HEK293 (cell line): Measurements from ENCODE around the gene AFF3.

Source experiments
- CTCF ChIA-PET: fragments of 350-600 bp; formaldehyde crosslinking; extraction: SDS; loops from one replicate; lab custom pipeline; 2021; ENCODE audit warnings: antibody characterized with exemption; lab: Yijun Ruan, JAX
- POLR2A ChIA-PET: fragments of 300-600 bp; formaldehyde crosslinking; extraction: SDS; loops from one replicate; lab custom pipeline; 2020; ENCODE audit warnings: antibody characterized with exemption, inconsistent platforms; lab: Yijun Ruan, JAX
- H3K27ac ChIP-seq: fragments of 200-500 bp; sonication (Bioruptor generic); 2 replicates; pipeline ENCODE4 v1.5.1; 2014; ENCODE audit warnings: low read depth, low read length, control low read depth, inconsistent platforms; ENCODE audit errors: extremely low read depth
- H3K36me3 ChIP-seq, 2 experiments: fragments of 200-500 bp in 1 of 2; sonication (Bioruptor generic) in 1 of 2; 1 replicate in 1 of 2; 2 replicates in 1 of 2; pipeline ENCODE4 v1.5.1; 2014 to 2017; ENCODE audit warnings: inconsistent platforms in 2 of 2, low read length in 2 of 2; ENCODE audit not compliant: control insufficient read depth in 2 of 2, insufficient read depth in 1 of 2
- H3K4me1 ChIP-seq: fragments of 200-500 bp; sonication (Bioruptor generic); 2 replicates; pipeline ENCODE4 v1.5.1; 2014; ENCODE audit warnings: mild to moderate bottlenecking, low read length, inconsistent platforms; ENCODE audit not compliant: control insufficient read depth, insufficient read depth
- H3K4me3 ChIP-seq: 2 replicates; pipeline ENCODE4 v1.5.1; 2011; ENCODE audit warnings: low read depth, mild to moderate bottlenecking, control low read depth, low read length, moderate library complexity
- H3K9me3 ChIP-seq: fragments of 200-500 bp; sonication (Bioruptor generic); 2 replicates; pipeline ENCODE4 v1.5.1; 2014; ENCODE audit warnings: low read depth, low read length, inconsistent platforms; ENCODE audit not compliant: control insufficient read depth, insufficient read depth
- GLI2 ChIP-seq: fragments of 450-650 bp; formaldehyde crosslinking; IDR thresholded peaks from 2 replicates; pipeline ENCODE4; 2017; ENCODE audit warnings: missing biosample characterization, missing genetic modification characterization, low read depth, borderline replicate concordance
- HOXA7 ChIP-seq: sonication (generic); formaldehyde crosslinking; IDR thresholded peaks from 2 replicates; pipeline ENCODE4 v1.8.1; 2022; ENCODE audit warnings: missing genetic modification reagents, borderline replicate concordance
- HOXD13 ChIP-seq: sonication (generic); formaldehyde crosslinking; IDR thresholded peaks from 2 replicates; pipeline ENCODE4 v1.8.0; 2022; ENCODE audit warnings: missing genetic modification reagents, borderline replicate concordance
- MZF1 ChIP-seq: fragments of 450-650 bp; formaldehyde crosslinking; IDR thresholded peaks from 2 replicates; pipeline ENCODE4 v1.5.1; 2017; ENCODE audit warnings: missing biosample characterization, missing genetic modification characterization, borderline replicate concordance
- REPIN1 ChIP-seq: fragments of 450-650 bp; formaldehyde crosslinking; IDR thresholded peaks from 2 replicates; pipeline ENCODE4 v1.5.1; 2017; ENCODE audit warnings: missing biosample characterization, missing genetic modification characterization, low read depth
- YY2 ChIP-seq: fragments of 450-650 bp; formaldehyde crosslinking; IDR thresholded peaks from 2 replicates; pipeline ENCODE4 v1.5.1; 2016; ENCODE audit warnings: missing biosample characterization, missing genetic modification characterization
- ZFHX2 ChIP-seq: fragments of 450-650 bp; formaldehyde crosslinking; conservative IDR thresholded peaks from 2 replicates; pipeline ENCODE4 v1.5.1; 2016; ENCODE audit warnings: missing biosample characterization, missing genetic modification characterization
- ZNF404 ChIP-seq: fragments of 450-650 bp; formaldehyde crosslinking; IDR thresholded peaks from 2 replicates; pipeline ENCODE4 v1.5.1; 2017; ENCODE audit warnings: missing biosample characterization, missing genetic modification characterization
- ZNF561 ChIP-seq: fragments of 450-650 bp; IDR thresholded peaks from 2 replicates; pipeline ENCODE4 v1.5.1; 2018; ENCODE audit warnings: missing biosample characterization, missing genetic modification characterization, borderline replicate concordance
- ZNF596 ChIP-seq: fragments of 450-650 bp; IDR thresholded peaks from 2 replicates; pipeline ENCODE4 v1.5.0; 2018; ENCODE audit warnings: missing biosample characterization, mild to moderate bottlenecking, missing genetic modification characterization, moderate library complexity
- ZNF624 ChIP-seq: fragments of 450-650 bp; formaldehyde crosslinking; IDR thresholded peaks from 2 replicates; pipeline ENCODE4 v1.5.1; 2017; ENCODE audit warnings: missing biosample characterization, missing genetic modification characterization
- ZNF677 ChIP-seq: fragments of 450-650 bp; IDR thresholded peaks from 2 replicates; pipeline ENCODE4 v1.5.0; 2018; ENCODE audit warnings: missing biosample characterization, mild to moderate bottlenecking, missing genetic modification characterization, moderate library complexity
- ZNF701 ChIP-seq: fragments of 450-650 bp; formaldehyde crosslinking; IDR thresholded peaks from 2 replicates; pipeline ENCODE4 v1.5.1; 2016; ENCODE audit warnings: missing biosample characterization, missing genetic modification characterization
- ZNF768 ChIP-seq: fragments of 450-650 bp; formaldehyde crosslinking; IDR thresholded peaks from 2 replicates; pipeline ENCODE4 v1.5.1; 2018; ENCODE audit warnings: missing biosample characterization, mild to moderate bottlenecking, missing genetic modification characterization
- ZNF837 ChIP-seq: fragments of 450-650 bp; formaldehyde crosslinking; IDR thresholded peaks from 2 replicates; pipeline ENCODE4 v1.5.1; 2016; ENCODE audit warnings: missing biosample characterization, missing genetic modification characterization
- ZXDB ChIP-seq: fragments of 450-650 bp; formaldehyde crosslinking; IDR thresholded peaks from 2 replicates; pipeline ENCODE4 v1.5.1; 2016; ENCODE audit warnings: missing biosample characterization, missing genetic modification characterization
- TF ChIP-seq, protein P1 (sequence below): fragments of 450-650 bp; formaldehyde crosslinking; IDR thresholded peaks from 2 replicates; pipeline ENCODE4 v1.5.1; 2017; ENCODE audit warnings: missing biosample characterization, missing genetic modification characterization
- TF ChIP-seq, protein P2 (sequence below): fragments of 450-650 bp; formaldehyde crosslinking; IDR thresholded peaks from 2 replicates; pipeline ENCODE4 v1.5.1; 2016; ENCODE audit warnings: missing biosample characterization, missing genetic modification characterization
- TF ChIP-seq, protein P3 (sequence below): fragments of 450-650 bp; formaldehyde crosslinking; IDR thresholded peaks from 2 replicates; pipeline ENCODE4 v1.5.1; 2016; ENCODE audit warnings: missing biosample characterization, missing genetic modification characterization
- TF ChIP-seq, protein P4 (sequence below): fragments of 450-650 bp; IDR thresholded peaks from 2 replicates; pipeline ENCODE4 v1.5.1; 2018; ENCODE audit warnings: missing biosample characterization, mild to moderate bottlenecking, missing genetic modification characterization

AFF3 gene

DNA sequence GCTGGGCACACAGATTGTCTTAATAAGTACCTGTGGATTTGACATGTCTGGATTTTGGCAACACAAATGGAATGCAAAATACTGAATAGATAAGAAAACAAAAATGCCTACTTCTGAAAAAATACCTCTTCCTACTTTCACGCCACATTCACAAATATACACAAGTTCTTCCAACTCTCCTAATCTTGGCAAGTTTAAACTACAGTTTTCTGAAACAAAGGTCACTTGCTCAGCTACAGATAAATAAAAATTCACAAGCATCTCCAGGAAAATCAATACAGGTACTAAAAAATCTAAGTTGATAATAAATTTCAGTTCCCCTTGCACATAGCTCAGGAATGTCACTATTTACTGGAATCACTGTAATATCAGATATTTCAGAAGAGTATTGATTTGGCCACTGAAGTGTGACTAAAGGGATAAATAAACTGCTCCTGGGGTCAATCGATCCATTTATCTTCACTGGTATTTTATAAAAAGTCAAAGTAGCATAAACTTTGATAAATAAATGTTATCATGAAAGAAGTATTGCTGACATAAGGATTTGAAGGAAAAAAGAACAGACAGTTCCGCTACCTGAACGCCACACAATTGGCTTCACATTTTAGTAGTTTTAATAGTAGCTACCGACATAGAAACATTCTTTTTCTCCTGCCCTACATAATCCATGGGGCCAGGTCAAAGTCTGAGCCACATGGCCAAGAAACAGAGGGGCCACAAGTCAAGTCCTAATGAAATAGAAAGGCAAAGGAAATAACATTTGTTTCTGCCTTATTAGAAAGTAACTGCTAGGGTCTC is 243.1 kb downstream of the AFF3 start:
- Histone ChIP-seq H3K36me3 (no peaks in the 10 kb centered on the region; a peak in 1 of 3 replicates), H3K27ac (no peak overlapping the region), H3K4me3 (no peak overlapping the region), H3K4me1 (no peaks in the 10 kb centered on the region), H3K9me3 (no peaks in the 10 kb centered on the region)
- CTCF ChIA-PET: interaction anchor here (0.6 kb wide), 1 partner anchor 42 kb away, joined by 3 read pairs; no protein-coding TSS in a partner anchor
- TF ChIP-seq MZF1 (no peak), YY2 (tag by site-specific recombination) (no peak), REPIN1 (no peak), ZNF768 (tag by site-specific recombination) (no peak), ZNF677 (no peak), ZNF561 (tag by site-specific recombination) (no peak), ZNF404 (no peak), GLI2 (tag by site-specific recombination) (no peak), ZXDB (no peak), ZNF837 (tag by site-specific recombination) (no peak), HOXD13 (CRISPR knock-in tag) (no peak), ZFHX2 (tag by site-specific recombination) (no peak), ZNF624 (tag by site-specific recombination) (no peak), HOXA7 (CRISPR knock-in tag) (no peak), ZNF596 (no peak), ZNF701 (tag by site-specific recombination) (no peak)
- TF ChIP-seq, protein P1, sequence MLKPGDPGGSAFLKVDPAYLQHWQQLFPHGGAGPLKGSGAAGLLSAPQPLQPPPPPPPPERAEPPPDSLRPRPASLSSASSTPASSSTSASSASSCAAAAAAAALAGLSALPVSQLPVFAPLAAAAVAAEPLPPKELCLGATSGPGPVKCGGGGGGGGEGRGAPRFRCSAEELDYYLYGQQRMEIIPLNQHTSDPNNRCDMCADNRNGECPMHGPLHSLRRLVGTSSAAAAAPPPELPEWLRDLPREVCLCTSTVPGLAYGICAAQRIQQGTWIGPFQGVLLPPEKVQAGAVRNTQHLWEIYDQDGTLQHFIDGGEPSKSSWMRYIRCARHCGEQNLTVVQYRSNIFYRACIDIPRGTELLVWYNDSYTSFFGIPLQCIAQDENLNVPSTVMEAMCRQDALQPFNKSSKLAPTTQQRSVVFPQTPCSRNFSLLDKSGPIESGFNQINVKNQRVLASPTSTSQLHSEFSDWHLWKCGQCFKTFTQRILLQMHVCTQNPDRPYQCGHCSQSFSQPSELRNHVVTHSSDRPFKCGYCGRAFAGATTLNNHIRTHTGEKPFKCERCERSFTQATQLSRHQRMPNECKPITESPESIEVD: no peak
- TF ChIP-seq, protein P2, sequence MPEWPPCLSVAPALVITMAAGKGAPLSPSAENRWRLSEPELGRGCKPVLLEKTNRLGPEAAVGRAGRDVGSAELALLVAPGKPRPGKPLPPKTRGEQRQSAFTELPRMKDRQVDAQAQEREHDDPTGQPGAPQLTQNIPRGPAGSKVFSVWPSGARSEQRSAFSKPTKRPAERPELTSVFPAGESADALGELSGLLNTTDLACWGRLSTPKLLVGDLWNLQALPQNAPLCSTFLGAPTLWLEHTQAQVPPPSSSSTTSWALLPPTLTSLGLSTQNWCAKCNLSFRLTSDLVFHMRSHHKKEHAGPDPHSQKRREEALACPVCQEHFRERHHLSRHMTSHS (tag by site-specific recombination): no peak
- TF ChIP-seq, protein P3, sequence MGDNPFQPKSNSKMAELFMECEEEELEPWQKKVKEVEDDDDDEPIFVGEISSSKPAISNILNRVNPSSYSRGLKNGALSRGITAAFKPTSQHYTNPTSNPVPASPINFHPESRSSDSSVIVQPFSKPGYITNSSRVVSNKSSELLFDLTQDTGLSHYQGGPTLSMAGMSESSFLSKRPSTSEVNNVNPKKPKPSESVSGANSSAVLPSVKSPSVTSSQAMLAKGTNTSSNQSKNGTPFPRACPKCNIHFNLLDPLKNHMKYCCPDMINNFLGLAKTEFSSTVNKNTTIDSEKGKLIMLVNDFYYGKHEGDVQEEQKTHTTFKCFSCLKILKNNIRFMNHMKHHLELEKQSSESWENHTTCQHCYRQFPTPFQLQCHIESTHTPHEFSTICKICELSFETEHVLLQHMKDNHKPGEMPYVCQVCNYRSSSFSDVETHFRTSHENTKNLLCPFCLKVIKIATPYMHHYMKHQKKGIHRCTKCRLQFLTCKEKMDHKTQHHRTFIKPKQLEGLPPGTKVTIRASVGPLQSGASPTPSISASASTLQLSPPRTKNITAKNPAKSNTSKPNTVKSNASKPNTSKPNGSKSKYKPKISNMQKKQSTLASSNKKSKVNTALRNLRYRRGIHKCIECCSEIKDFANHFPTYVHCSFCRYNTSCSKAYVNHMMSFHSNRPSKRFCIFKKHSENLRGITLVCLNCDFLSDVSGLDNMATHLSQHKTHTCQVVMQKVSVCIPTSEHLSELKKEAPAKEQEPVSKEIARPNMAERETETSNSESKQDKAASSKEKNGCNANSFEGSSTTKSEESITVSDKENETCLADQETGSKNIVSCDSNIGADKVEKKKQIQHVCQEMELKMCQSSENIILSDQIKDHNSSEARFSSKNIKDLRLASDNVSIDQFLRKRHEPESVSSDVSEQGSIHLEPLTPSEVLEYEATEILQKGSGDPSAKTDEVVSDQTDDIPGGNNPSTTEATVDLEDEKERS (tag by site-specific recombination): no peak
- TF ChIP-seq, protein P4, sequence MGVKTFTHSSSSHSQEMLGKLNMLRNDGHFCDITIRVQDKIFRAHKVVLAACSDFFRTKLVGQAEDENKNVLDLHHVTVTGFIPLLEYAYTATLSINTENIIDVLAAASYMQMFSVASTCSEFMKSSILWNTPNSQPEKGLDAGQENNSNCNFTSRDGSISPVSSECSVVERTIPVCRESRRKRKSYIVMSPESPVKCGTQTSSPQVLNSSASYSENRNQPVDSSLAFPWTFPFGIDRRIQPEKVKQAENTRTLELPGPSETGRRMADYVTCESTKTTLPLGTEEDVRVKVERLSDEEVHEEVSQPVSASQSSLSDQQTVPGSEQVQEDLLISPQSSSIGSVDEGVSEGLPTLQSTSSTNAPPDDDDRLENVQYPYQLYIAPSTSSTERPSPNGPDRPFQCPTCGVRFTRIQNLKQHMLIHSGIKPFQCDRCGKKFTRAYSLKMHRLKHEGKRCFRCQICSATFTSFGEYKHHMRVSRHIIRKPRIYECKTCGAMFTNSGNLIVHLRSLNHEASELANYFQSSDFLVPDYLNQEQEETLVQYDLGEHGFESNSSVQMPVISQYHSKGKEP: no peak
- POLR2A ChIA-PET: interaction anchor here (0.5 kb wide), 1 partner anchor 278 kb away, joined by 4 read pairs; no protein-coding TSS in a partner anchor
